ENCODE measurements around the gene SPATA31D3.
"Not testable (repeated sequence)": the region's sequence is repeated elsewhere in the genome, so short reads cannot be mapped to it uniquely, and the experiment has no call there.

Gene SPATA31D3

GRCh38 chr9:81943393-81943792 lies at the start of gene SPATA31D3:
TSS of gene SPATA31D3 (plus strand) at chr9:81943500. CDS start at chr9:81943586, 86 bp downstream.
- DNase-seq = not testable (repeated sequence)

GRCh38 chr9:81893929-81894328 lies 49.4 kb upstream of the SPATA31D3 start:
- no peak for DNase-seq

- DNase-seq = no peak
Measured at GRCh38 chr9:81894891-81895290, 48.4 kb upstream of the SPATA31D3 start.

- DNase-seq = no peak
Measured at GRCh38 chr9:81896070-81896469, 47.2 kb upstream of the SPATA31D3 start.

GRCh38 chr9:81898851-81899250 lies 44.4 kb upstream of the SPATA31D3 start:
- DNase-seq = no peak

GRCh38 chr9:81902196-81902595 lies 41.1 kb upstream of the SPATA31D3 start:
- no peak for DNase-seq

- no peak for DNase-seq
Measured at GRCh38 chr9:81902626-81903025, 40.7 kb upstream of the SPATA31D3 start.

- DNase-seq = no peak
Measured at GRCh38 chr9:81906671-81907070, 36.6 kb upstream of the SPATA31D3 start.

- no peak for DNase-seq
Measured at GRCh38 chr9:81912135-81912534, 31.2 kb upstream of the SPATA31D3 start.

- no peak for DNase-seq
Measured at GRCh38 chr9:81915801-81916505, 27.3 kb upstream of the SPATA31D3 start.

GRCh38 chr9:81918507-81918906 lies 24.8 kb upstream of the SPATA31D3 start:
- not testable (repeated sequence) for DNase-seq

- DNase-seq = not testable (repeated sequence)
Measured at GRCh38 chr9:81928305-81928704, 15.0 kb upstream of the SPATA31D3 start, which contains the start of gene SPATA31D4. TSS of gene SPATA31D4 (plus strand) at chr9:81928428. CDS start at chr9:81928514, 86 bp downstream.

GRCh38 chr9:81930147-81930546 lies 13.2 kb upstream of the SPATA31D3 start:
- not testable (repeated sequence) for DNase-seq

GRCh38 chr9:81933547-81933946 lies 9.8 kb upstream of the SPATA31D3 start:
- not testable (repeated sequence) for DNase-seq

GRCh38 chr9:81948650-81949049 lies 5.3 kb downstream of the SPATA31D3 start:
- DNase-seq = not testable (repeated sequence)

- no peak for DNase-seq
Measured at GRCh38 chr9:81953096-81953495, 9.8 kb downstream of the SPATA31D3 start.

GRCh38 chr9:81955625-81956024 lies 12.3 kb downstream of the SPATA31D3 start:
- no peak for DNase-seq

GRCh38 chr9:81964218-81965171 lies 21.2 kb downstream of the SPATA31D3 start:
- DNase-seq = no peak

- DNase-seq = no peak
Measured at GRCh38 chr9:81968026-81968425, 24.7 kb downstream of the SPATA31D3 start.

GRCh38 chr9:81969971-81970370 lies 26.7 kb downstream of the SPATA31D3 start:
- no peak for DNase-seq

GRCh38 chr9:81971727-81972126 lies 28.4 kb downstream of the SPATA31D3 start:
- no peak for DNase-seq

- no peak for DNase-seq
Measured at GRCh38 chr9:81974764-81975163, 31.5 kb downstream of the SPATA31D3 start.

GRCh38 chr9:81976351-81976750 lies 33.1 kb downstream of the SPATA31D3 start:
- no peak for DNase-seq

- DNase-seq = no peak
Measured at GRCh38 chr9:81979196-81979595, 35.9 kb downstream of the SPATA31D3 start.
